Measurements from ENCODE around the gene ANXA2R.

DNA sequence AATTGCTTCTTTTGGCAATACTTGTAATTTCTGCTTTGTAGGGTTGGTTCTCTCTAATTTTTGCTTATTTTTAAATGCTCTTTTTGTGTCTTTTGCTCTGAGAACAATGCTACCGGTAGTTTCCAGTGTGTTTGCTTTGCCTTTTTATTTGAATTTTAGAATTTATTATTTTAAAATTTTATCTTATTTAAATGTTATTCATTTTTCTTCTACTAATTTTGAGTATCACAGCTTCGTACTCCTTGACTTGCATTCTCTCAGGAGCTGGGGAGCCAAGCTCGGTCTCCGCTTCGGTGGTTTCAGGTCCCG lies 45.9 kb downstream of the ANXA2R start:
- no peak for TF ChIP-seq POLR2A (IDR thresholded peaks at IDR 0.05)
- TF ChIP-seq, protein P1, sequence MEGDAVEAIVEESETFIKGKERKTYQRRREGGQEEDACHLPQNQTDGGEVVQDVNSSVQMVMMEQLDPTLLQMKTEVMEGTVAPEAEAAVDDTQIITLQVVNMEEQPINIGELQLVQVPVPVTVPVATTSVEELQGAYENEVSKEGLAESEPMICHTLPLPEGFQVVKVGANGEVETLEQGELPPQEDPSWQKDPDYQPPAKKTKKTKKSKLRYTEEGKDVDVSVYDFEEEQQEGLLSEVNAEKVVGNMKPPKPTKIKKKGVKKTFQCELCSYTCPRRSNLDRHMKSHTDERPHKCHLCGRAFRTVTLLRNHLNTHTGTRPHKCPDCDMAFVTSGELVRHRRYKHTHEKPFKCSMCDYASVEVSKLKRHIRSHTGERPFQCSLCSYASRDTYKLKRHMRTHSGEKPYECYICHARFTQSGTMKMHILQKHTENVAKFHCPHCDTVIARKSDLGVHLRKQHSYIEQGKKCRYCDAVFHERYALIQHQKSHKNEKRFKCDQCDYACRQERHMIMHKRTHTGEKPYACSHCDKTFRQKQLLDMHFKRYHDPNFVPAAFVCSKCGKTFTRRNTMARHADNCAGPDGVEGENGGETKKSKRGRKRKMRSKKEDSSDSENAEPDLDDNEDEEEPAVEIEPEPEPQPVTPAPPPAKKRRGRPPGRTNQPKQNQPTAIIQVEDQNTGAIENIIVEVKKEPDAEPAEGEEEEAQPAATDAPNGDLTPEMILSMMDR (IDR thresholded peaks at IDR 0.05) = no peak
